ENCODE results near the gene LSM7. TPM values are rescaled to one million over a fixed set of nuclear protein-coding genes. Genes with fewer than 3 reads are reported as not detected.

LSM7 gene
- total RNA-seq, 1 experiment from 2014 or later = 93.0 TPM

- H3K4me1 Mint-ChIP-seq (ENCODE audit: low read depth, unreplicated experiment) = peaks cover 4% of the 10 kb centered on the region
- BruUV-seq (replicated peaks) = no TSS peak
- CTCF ChIA-PET = no interaction called here
- intact Hi-C loops (cut with micrococcal nuclease; ENCODE audit: unreplicated experiment) = no loop called here
- H3K36me3 Mint-ChIP-seq (ENCODE audit: insufficient read depth, unreplicated experiment) = peaks cover 6% of the 10 kb centered on the region
- H3K9me3 Mint-ChIP-seq (ENCODE audit: low read depth, unreplicated experiment) = no peaks in the 10 kb centered on the region
- no peaks in the 10 kb centered on the region for H3K27me3 Mint-ChIP-seq (ENCODE audit: unreplicated experiment)
- H3K27ac Mint-ChIP-seq (ENCODE audit: unreplicated experiment) = no peak overlapping the region
- no peak for DNase-seq
- no peak for TF ChIP-seq CTCF (IDR thresholded peaks at IDR 0.05; ENCODE audit: unreplicated experiment)
- no peak overlapping the region for H3K4me3 Mint-ChIP-seq (ENCODE audit: low read depth, unreplicated experiment)
Measured at GRCh38 chr19:2355168-2356035, 27.0 kb upstream of the LSM7 start.

- Mint-ChIP-seq H3K27me3 (ENCODE audit: unreplicated experiment) (no peaks in the 10 kb centered on the region), H3K4me3 (ENCODE audit: low read depth, unreplicated experiment) (no peak overlapping the region), H3K4me1 (ENCODE audit: low read depth, unreplicated experiment) (no peaks in the 10 kb centered on the region), H3K36me3 (ENCODE audit: insufficient read depth, unreplicated experiment) (peaks cover 6% of the 10 kb centered on the region), H3K9me3 (ENCODE audit: low read depth, unreplicated experiment) (no peaks in the 10 kb centered on the region), H3K27ac (ENCODE audit: unreplicated experiment) (no peak overlapping the region)
- no peak for DNase-seq
- no peak for TF ChIP-seq CTCF (IDR thresholded peaks at IDR 0.05; ENCODE audit: unreplicated experiment)
- BruUV-seq (replicated peaks) = no TSS peak
- CTCF ChIA-PET = no interaction called here
- intact Hi-C loops (cut with micrococcal nuclease; ENCODE audit: unreplicated experiment) = no loop called here
Measured at GRCh38 chr19:2354670-2355069, 26.3 kb upstream of the LSM7 start.

GRCh38 chr19:2353887-2354592 is 25.7 kb upstream of the LSM7 start:
- Mint-ChIP-seq H3K27ac (ENCODE audit: unreplicated experiment) (no peak overlapping the region), H3K9me3 (ENCODE audit: low read depth, unreplicated experiment) (no peaks in the 10 kb centered on the region), H3K4me3 (ENCODE audit: low read depth, unreplicated experiment) (no peak overlapping the region), H3K4me1 (ENCODE audit: low read depth, unreplicated experiment) (no peaks in the 10 kb centered on the region), H3K27me3 (ENCODE audit: unreplicated experiment) (no peaks in the 10 kb centered on the region), H3K36me3 (ENCODE audit: insufficient read depth, unreplicated experiment) (peaks cover 6% of the 10 kb centered on the region)
- intact Hi-C loops (cut with micrococcal nuclease; ENCODE audit: unreplicated experiment) = no loop called here
- CTCF ChIA-PET = no interaction called here
- DNase-seq = no peak
- BruUV-seq (replicated peaks) = no TSS peak
- TF ChIP-seq CTCF (IDR thresholded peaks at IDR 0.05; ENCODE audit: unreplicated experiment) = no peak

GRCh38 chr19:2353159-2353886 is 24.9 kb upstream of the LSM7 start:
- CTCF ChIA-PET = no interaction called here
- peaks cover 6% of the 10 kb centered on the region for H3K36me3 Mint-ChIP-seq (ENCODE audit: insufficient read depth, unreplicated experiment)
- BruUV-seq (replicated peaks) = no TSS peak
- DNase-seq = no peak
- H3K27ac Mint-ChIP-seq (ENCODE audit: unreplicated experiment) = no peak overlapping the region
- intact Hi-C loops (cut with micrococcal nuclease; ENCODE audit: unreplicated experiment) = no loop called here
- H3K4me3 Mint-ChIP-seq (ENCODE audit: low read depth, unreplicated experiment) = no peak overlapping the region
- TF ChIP-seq CTCF (IDR thresholded peaks at IDR 0.05; ENCODE audit: unreplicated experiment) = no peak
- H3K9me3 Mint-ChIP-seq (ENCODE audit: low read depth, unreplicated experiment) = no peaks in the 10 kb centered on the region
- no peaks in the 10 kb centered on the region for H3K4me1 Mint-ChIP-seq (ENCODE audit: low read depth, unreplicated experiment)
- H3K27me3 Mint-ChIP-seq (ENCODE audit: unreplicated experiment) = no peaks in the 10 kb centered on the region
